GM19372 (cell line): ENCODE measurements around the gene TMEM63A.
"Not testable (repeated sequence)": the region's sequence is repeated elsewhere in the genome, so short reads cannot be mapped to it uniquely, and the experiment has no call there.

Experiments
- ATAC-seq: cut with Tn5 transposase; IDR thresholded peaks from one replicate; pipeline ENCODE4 v1.9.1; 2021; ENCODE audit warnings: mild to moderate bottlenecking, low read depth, moderate library complexity; ENCODE audit not compliant: unreplicated experiment

The TMEM63A gene

GRCh38 chr1:225824533-225824941 lies 57.6 kb downstream of the TMEM63A start:
- no peak for ATAC-seq

DNA sequence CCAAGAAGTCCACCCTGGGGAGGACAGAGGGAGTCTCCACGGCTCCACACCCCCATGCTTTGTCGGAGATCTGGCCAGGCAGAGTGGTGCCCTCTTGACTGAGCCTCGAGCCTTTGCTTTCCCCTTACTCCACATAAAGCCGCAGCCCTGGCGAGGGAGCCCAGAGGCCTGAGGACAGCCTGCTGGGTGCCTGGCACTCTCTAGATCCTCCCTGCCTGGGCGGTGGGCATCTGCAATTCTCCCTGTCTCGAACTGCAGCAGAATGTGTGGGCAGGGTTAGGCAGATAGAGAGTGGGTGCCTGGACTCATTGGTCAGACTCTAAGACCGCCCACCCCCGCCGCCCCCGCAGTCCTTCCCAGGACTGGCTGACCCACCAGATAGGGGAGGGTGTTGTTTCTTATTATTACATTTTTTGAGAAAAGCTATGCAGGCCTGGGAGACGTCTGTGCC lies 58.3 kb downstream of the TMEM63A start:
- no peak for ATAC-seq

DNA sequence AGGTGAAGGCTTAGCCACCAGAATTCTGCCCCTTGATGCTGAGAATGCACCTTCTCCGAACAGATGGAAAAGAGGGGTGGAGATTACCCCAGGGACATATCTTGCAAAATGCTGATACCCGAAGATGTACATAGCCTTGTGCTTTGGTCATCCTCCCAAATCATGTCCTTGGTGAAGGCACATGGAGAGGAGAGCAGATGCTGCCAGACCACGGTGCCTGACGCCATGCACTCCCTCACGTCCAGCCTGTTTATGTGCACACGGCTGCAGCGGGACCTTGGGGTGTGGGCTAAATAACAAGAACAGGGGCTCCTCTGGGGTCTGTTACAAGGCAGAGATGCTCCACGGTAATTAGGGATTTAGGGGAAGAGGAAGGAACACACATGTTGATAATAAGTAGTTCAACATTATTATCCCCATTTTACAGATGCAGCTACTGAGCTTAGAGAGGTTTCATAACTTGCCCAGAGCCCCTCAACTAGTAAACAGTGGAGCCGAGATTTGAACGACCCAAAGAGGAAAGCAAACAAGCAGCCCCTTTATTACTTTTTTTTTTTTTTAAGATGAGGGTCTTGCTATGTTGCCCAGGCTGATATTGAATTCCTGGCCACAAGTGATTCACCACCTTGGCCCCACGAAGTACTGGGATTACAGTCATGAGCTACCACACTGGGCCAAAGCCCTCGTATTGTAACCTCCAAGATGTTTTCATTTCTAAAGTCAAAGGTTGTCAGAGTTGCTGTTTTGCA lies 59.4 kb downstream of the TMEM63A start:
- no peak for ATAC-seq

DNA sequence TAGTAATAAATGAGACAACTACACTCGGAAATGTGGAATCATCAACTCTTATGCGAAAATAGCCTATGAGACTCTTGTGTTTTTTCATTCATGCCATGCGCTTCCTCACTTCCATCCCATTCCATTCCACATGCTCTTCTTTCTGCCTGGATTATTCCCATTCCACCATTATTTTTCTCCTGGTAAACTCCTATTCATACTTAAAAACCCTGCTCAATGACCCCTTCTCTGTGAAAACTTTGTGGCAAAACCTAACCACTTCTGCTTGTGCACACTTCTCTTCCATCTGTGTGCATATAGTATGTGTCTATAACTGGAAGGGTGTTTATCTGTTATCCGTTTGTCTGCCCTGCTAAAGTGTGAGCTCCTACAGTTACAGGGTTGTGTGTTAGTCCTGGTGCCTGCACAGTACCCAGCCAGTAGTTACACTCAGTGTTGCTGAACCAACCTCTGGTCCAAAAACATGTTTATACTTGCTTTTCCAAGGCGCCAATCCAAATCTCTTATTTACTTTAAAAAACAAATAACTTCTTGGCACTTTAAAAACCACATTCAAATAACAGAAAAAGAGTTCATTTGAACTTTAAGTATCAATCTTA lies 61.6 kb downstream of the TMEM63A start:
- ATAC-seq: no peak

- no peak for ATAC-seq
These were observed 62.6 kb downstream of the TMEM63A start for GRCh38 chr1:225819346-225820192.

- ATAC-seq: no peak
These were observed 64.0 kb downstream of the TMEM63A start for GRCh38 chr1:225818229-225818628.

GRCh38 chr1:225817611-225818061 lies 64.5 kb downstream of the TMEM63A start:
- no peak for ATAC-seq

GRCh38 chr1:225816643-225817538 lies 65.3 kb downstream of the TMEM63A start:
- no peak for ATAC-seq

DNA sequence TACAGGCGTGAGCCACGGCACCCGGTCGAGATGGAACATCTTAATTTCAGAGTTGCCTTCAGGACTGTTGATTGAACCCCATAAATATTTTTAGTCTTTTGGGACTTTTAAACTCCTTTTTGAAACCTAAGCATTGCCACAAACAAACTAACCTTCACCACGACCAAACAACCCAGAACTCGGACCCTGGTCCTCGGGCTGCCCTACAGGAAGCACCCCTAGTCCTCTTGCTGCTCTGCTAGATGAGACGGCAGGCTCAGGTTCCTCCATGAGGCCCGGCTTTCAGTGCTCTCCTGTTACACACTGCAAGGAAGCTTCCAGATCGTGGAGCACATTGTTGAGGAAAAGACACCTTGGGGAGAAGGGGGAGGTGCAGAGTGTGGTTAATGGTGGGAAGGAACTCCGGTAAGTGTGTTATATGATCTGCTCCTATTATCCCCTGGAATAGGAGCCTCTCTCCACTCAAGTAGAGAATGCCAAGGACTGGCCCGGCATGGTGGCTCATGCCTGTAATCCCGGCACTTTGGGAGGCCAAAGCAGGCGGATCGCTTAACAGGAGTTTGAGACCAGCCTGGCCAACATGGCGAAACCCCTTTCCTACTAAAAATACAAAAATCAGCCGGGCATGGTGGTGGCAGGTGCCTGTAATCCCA lies 66.5 kb downstream of the TMEM63A start:
- ATAC-seq: no peak

DNA sequence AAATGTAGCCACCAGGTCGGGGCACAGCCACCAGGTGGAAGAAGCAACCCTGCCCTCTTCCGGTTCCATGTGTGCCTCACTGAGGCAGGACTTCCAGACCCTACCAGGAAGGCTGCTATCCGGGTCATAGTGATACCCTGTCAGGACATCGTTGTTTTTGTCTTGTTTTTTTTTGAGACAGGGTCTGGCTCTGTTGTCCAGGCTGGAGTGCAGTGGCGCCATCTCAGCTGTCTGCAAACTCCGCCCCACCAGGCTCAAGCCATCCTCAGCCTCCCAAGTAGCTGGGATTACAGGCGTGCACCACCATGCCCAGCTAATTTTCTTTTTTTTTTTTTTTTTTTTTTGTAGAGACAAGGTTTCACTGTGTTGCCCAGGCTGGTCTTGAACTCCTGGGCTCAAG lies 67.1 kb downstream of the TMEM63A start:
- ATAC-seq: not testable (repeated sequence)

DNA sequence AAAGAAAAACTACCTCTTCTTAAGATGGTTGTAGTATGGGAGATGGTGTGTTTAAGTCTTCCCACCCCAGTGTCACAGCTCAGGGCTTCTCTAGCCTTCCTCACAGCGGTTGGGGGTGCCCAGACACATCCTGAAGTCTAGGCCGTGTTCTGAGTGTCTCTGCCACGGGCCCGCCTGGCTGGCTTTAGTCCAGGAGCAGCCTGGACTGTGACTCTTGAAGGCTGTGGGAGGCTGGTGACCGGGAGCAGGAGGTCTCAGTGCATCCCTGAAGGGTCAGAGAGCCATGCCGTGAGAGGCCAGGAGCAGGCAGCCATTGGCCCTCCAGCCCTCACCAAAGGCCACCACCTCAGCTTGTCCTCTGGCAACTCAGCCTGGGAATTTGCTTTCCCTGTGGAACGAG lies 67.8 kb downstream of the TMEM63A start:
- ATAC-seq: no peak

- no peak for ATAC-seq
These were observed 68.8 kb downstream of the TMEM63A start for GRCh38 chr1:225813214-225813964.

DNA sequence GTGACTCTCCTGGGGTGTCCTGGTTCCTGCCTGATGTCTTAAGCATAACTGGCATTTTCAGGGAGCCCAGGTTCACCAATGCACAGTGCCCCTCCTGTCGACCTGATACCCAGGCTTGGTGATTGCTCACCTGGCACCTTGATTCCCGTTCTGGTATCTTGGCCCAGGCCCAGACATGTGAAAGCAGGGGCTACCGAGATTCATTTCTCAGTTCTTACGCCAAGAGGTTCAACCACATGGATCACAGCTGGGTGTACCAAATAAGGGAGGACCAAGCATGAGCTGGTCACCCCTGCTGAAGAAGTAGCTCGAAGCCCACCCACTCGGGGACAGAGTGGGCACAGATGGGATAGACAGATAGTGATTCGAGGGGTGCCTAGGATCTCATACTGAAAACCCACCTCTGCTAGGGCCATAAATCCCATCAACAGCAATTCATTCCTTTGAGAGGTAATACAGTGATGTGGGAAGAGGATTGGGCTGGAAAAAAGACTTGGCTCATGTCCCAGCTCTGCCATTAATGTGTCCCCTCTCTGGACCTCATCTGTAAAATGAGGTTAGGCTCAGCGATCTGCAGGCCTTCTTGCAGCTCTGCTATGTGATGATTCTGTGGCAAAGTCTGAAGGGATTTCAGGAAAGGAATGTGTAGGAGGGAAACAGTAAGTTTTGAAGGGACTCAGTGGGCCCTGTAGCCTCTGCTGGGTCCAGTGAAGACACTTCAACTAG lies 69.5 kb downstream of the TMEM63A start:
- ATAC-seq: no peak

- ATAC-seq: no peak
These were observed 70.3 kb downstream of the TMEM63A start for GRCh38 chr1:225811622-225812487.

DNA sequence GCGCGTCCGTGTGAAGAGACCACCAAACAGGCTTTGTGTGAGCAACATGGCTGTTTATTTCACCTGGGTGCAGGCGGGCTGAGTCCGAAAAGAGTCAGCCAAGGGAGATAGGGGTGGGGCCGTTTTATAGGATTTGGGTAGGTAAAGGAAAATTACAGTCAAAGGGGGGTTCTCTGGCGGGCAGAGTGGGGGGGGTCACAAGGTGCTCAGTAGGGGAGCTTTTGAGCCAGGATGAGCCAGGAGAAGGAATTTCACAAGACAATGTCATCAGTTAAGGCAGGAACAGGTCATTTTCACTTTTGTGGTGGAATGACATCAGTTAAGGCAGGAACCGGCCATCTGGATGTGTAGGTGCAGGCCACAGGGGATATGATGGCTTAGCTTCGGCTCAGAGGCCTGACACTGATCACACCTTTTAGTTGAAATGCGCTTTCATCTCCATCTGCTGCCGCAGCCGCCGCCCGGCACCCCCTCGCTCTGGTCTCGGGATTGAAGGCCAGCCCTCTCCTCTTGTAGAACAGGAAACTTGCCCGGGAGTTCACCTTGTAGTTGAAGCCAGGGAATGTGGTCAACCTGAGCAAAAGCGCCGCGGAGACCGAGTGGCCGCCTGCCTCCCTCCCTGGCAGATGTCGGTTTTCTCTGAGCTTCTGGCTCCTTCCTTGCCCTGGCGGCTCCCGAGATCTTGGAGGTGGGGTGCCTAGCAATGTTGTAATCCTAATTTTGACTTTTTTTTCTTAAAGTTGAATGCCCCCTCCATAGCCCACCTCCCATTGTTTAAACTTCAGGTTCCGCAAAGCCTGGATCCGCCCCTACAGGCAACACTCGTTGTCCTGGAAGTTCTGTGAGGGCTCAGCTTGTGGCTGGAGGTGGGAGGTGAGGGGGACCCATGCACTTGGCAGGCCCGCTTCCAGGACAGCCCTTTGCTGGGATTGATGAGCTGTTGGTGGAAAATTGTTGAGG lies 71.3 kb downstream of the TMEM63A start:
- not testable (repeated sequence) for ATAC-seq

GRCh38 chr1:225809842-225810578 lies 72.2 kb downstream of the TMEM63A start, which contains the start of gene EPHX1:
EPHX1 (plus strand) TSS chr1:225810124; CDS start chr1:225828730, 18,606 bp downstream.
- peak; percentile 94 for ATAC-seq
